Chondrocyte (in vitro differentiated cells): ENCODE data around the gene CNR2. TPM values are rescaled to one million over a fixed set of nuclear protein-coding genes. Genes with fewer than 3 reads are reported as not detected.

ENCODE experiments used
- DNase-seq: peaks from one replicate; pipeline ENCODE4 v3.0.0; 2021; ENCODE audit warnings: mixed read lengths, low spot score
- H3K27ac Mint-ChIP-seq: one replicate; pipeline ENCODE4 v1.8.0; 2021; ENCODE audit warnings: mild to moderate bottlenecking, moderate library complexity, mixed read lengths; ENCODE audit not compliant: unreplicated experiment
- H3K27me3 Mint-ChIP-seq: 2 replicates; pipeline ENCODE4 v1.8.0; 2021; ENCODE audit warnings: low read depth, mixed read lengths
- H3K36me3 Mint-ChIP-seq: 2 replicates; pipeline ENCODE4 v1.8.0; 2021; ENCODE audit warnings: low read depth, mixed read lengths
- H3K4me1 Mint-ChIP-seq: 2 replicates; pipeline ENCODE4 v1.8.0; 2021; ENCODE audit warnings: low read depth, mild to moderate bottlenecking, mixed read lengths
- H3K4me3 Mint-ChIP-seq: one replicate; pipeline ENCODE4 v1.8.0; 2021; ENCODE audit warnings: mild to moderate bottlenecking, moderate library complexity, mixed read lengths; ENCODE audit not compliant: unreplicated experiment
- H3K9me3 Mint-ChIP-seq: 2 replicates; pipeline ENCODE4 v1.8.0; 2021; ENCODE audit warnings: low read depth, mixed read lengths
- microRNA-seq: library from miRNA; unstranded; fragments of <30 nt; microRNA quantifications from one replicate; pipeline ENCODE4 v1.2.0, GENCODE V29; 2020; ENCODE audit warnings: borderline number of aligned reads
- total RNA-seq: library from RNA; stranded (reverse); gene quantifications from 3 replicates; pipeline ENCODE4 v1.2.1, GENCODE V29; 2021
- TF ChIP-seq, protein P1 (sequence below): fragments of 200-600 bp; sonication (generic); IDR thresholded peaks from 2 replicates; pipeline ENCODE4 v1.5.0; 2021; ENCODE audit warnings: antibody characterized with exemption, mild to moderate bottlenecking, moderate library complexity

The CNR2 gene
- total RNA-seq, 1 donor from 2014 or later: not detected

DNA sequence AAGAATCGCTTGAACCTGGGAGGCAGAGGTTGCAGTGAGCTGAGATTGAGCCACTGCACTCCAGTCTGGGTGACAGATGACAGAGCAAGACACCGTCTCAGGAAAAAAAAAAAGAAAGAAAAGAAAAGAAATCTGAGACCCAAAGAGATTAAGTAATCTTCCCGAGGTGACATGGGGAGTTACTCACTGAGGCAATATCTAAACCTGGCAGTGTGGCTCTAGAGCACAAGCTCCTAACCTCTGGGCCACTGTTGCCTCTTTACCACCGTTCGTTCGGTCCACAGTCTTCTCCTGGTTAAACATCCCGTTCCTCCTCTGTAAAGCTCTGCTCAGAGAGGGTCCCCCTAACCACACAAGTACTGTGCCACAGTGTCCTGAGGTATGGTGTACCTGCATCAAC lies 89.4 kb downstream of the CNR2 start:
- no peak for DNase-seq
- Mint-ChIP-seq H3K27me3 (no peaks in the 10 kb centered on the region), H3K4me1 (peaks cover 19% of the 10 kb centered on the region), H3K9me3 (no peaks in the 10 kb centered on the region), H3K36me3 (peaks cover 3% of the 10 kb centered on the region), H3K27ac (peak overlapping the region; percentile 41), H3K4me3 (peak overlapping the region; percentile 87)
- TF ChIP-seq, protein P1, sequence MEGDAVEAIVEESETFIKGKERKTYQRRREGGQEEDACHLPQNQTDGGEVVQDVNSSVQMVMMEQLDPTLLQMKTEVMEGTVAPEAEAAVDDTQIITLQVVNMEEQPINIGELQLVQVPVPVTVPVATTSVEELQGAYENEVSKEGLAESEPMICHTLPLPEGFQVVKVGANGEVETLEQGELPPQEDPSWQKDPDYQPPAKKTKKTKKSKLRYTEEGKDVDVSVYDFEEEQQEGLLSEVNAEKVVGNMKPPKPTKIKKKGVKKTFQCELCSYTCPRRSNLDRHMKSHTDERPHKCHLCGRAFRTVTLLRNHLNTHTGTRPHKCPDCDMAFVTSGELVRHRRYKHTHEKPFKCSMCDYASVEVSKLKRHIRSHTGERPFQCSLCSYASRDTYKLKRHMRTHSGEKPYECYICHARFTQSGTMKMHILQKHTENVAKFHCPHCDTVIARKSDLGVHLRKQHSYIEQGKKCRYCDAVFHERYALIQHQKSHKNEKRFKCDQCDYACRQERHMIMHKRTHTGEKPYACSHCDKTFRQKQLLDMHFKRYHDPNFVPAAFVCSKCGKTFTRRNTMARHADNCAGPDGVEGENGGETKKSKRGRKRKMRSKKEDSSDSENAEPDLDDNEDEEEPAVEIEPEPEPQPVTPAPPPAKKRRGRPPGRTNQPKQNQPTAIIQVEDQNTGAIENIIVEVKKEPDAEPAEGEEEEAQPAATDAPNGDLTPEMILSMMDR: no peak

Small RNAs within 50 kb of the gene (microRNA-seq; reads per million reads assigned to microRNA genes)
- gene MIR378F: not detected

Other genes starting within 250 kb of the CNR2 start
- 485 to 589 TPM (median 492 TPM) in 3 replicates for gene RPL11, start 221.6 kb downstream of the CNR2 start, total RNA-seq
- gene ELOA, start 169.9 kb downstream of the CNR2 start, total RNA-seq: 41.7 to 47.8 TPM (median 42.9 TPM) in 3 replicates
- 36.2 to 36.5 TPM (median 36.4 TPM) in 3 replicates for gene PITHD1, start 134.9 kb downstream of the CNR2 start, total RNA-seq
- gene LYPLA2, start 122.2 kb downstream of the CNR2 start, total RNA-seq: 39.8 to 43.0 TPM (median 40.4 TPM) in 3 replicates
- gene GALE, start 112.6 kb downstream of the CNR2 start, total RNA-seq: 24.9 to 34.0 TPM (median 25.7 TPM) in 3 replicates
- 22.0 to 26.8 TPM (median 25.9 TPM) in 3 replicates for gene HMGCL, start 87.9 kb downstream of the CNR2 start, total RNA-seq
- gene FUCA1, start 45.1 kb downstream of the CNR2 start, total RNA-seq: 14.6 to 15.9 TPM (median 15.6 TPM) in 3 replicates
- 52.9 to 62.6 TPM (median 54.2 TPM) in 3 replicates for gene PNRC2, start 46.5 kb upstream of the CNR2 start, total RNA-seq
- 86.0 to 113 TPM (median 92.0 TPM) in 3 replicates for gene SRSF10, start 67.0 kb upstream of the CNR2 start, total RNA-seq
- gene MYOM3, start 198.8 kb upstream of the CNR2 start, total RNA-seq: 0.70 to 2.9 TPM (median 0.72 TPM) in 3 replicates
- gene IL22RA1, start 229.8 kb upstream of the CNR2 start, total RNA-seq: not detected in 3 replicates